Activated T-cell treated with anti-CD3 and anti-CD28 coated beads for 24 hours (primary cell): ENCODE data around the gene MAN1C1.

Experiments
- DNase-seq: peaks from one replicate; pipeline ENCODE4 v3.0.0-alpha.2; 2020; ENCODE audit warnings: low read depth

Gene MAN1C1

GRCh38 chr1:25616095-25616986 is at the start of gene MAN1C1:
Gene MAN1C1 (plus strand): TSS chr1:25616791. CDS start chr1:25617798, 1,007 bp downstream.
- DNase-seq = peak; percentile 65

GRCh38 chr1:25567710-25568089 is 48.9 kb upstream of the MAN1C1 start:
- DNase-seq = no peak

GRCh38 chr1:25568090-25568833 is 48.3 kb upstream of the MAN1C1 start:
- DNase-seq = no peak

GRCh38 chr1:25568834-25569596 is 47.6 kb upstream of the MAN1C1 start:
- DNase-seq = no peak

- DNase-seq = no peak
Observed at GRCh38 chr1:25569597-25570396, 46.8 kb upstream of the MAN1C1 start.

- DNase-seq = no peak
Observed at GRCh38 chr1:25570798-25571521, 45.6 kb upstream of the MAN1C1 start.

GRCh38 chr1:25571522-25571970 is 45.0 kb upstream of the MAN1C1 start:
- no peak for DNase-seq

GRCh38 chr1:25572107-25572506 is 44.5 kb upstream of the MAN1C1 start:
- DNase-seq = no peak

- no peak for DNase-seq
Observed at GRCh38 chr1:25572708-25573590, 43.6 kb upstream of the MAN1C1 start.

GRCh38 chr1:25573591-25573930 is 43.0 kb upstream of the MAN1C1 start:
- no peak for DNase-seq

- DNase-seq = no peak
Observed at GRCh38 chr1:25573961-25574360, 42.6 kb upstream of the MAN1C1 start.

GRCh38 chr1:25575191-25575590 is 41.4 kb upstream of the MAN1C1 start:
- no peak for DNase-seq

GRCh38 chr1:25576459-25577133 is 40.0 kb upstream of the MAN1C1 start:
- no peak for DNase-seq

GRCh38 chr1:25577134-25577920 is 39.3 kb upstream of the MAN1C1 start:
- DNase-seq = no peak

- no peak for DNase-seq
Observed at GRCh38 chr1:25579292-25580252, 37.0 kb upstream of the MAN1C1 start.

- no peak for DNase-seq
Observed at GRCh38 chr1:25580927-25581326, 35.7 kb upstream of the MAN1C1 start.

- no peak for DNase-seq
Observed at GRCh38 chr1:25581764-25582163, 34.8 kb upstream of the MAN1C1 start.
